ENCODE data around the gene RALGPS1.

Gene RALGPS1

GRCh38 chr9:127118597-127119319, 204.2 kb downstream of the RALGPS1 start:
- in situ Hi-C loops (cut with MboI; ENCODE audit: low sequenced_read_pairs, unreplicated experiment) = no loop called here
- TF ChIP-seq, protein P1, sequence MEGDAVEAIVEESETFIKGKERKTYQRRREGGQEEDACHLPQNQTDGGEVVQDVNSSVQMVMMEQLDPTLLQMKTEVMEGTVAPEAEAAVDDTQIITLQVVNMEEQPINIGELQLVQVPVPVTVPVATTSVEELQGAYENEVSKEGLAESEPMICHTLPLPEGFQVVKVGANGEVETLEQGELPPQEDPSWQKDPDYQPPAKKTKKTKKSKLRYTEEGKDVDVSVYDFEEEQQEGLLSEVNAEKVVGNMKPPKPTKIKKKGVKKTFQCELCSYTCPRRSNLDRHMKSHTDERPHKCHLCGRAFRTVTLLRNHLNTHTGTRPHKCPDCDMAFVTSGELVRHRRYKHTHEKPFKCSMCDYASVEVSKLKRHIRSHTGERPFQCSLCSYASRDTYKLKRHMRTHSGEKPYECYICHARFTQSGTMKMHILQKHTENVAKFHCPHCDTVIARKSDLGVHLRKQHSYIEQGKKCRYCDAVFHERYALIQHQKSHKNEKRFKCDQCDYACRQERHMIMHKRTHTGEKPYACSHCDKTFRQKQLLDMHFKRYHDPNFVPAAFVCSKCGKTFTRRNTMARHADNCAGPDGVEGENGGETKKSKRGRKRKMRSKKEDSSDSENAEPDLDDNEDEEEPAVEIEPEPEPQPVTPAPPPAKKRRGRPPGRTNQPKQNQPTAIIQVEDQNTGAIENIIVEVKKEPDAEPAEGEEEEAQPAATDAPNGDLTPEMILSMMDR (IDR thresholded peaks at IDR 0.05; ENCODE audit: borderline replicate concordance, control extremely low read depth, extremely low read depth, insufficient read depth, missing control alignments) = no peak
- DNase-seq (ENCODE audit: low spot score) = no peak

GRCh38 chr9:127119320-127119709, 204.7 kb downstream of the RALGPS1 start:
- in situ Hi-C loops (cut with MboI; ENCODE audit: low sequenced_read_pairs, unreplicated experiment) = no loop called here

DNA sequence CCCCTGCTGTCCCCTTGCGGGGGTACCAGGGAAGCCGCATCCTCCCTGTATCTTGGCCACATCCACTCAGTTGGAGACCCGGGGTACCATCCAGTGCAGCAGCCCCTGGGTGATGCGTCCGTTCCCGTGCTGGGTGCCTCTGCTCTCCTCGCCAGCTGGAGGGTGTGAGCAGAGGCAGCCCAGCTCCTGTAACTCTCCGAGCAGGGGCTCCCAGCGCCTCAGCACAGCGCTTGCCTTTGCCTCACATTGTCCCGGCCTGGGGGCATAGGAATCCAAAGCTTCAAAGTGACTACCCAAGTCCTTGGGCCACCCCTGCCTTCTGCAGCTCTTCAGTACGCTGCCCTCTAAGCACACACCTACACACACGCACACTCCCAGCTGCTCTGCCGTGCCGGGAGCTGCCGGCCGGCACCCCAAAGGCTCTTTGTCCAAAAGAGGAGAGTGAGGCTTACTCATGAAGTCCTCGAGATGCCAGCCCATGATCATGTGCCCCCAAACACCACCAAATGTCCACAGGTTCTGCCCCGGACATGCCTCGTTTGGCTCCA, 207.1 kb downstream of the RALGPS1 start:
- in situ Hi-C loops (cut with MboI; ENCODE audit: low sequenced_read_pairs, unreplicated experiment) = no loop called here
- DNase-seq (ENCODE audit: low spot score) = no peak
- TF ChIP-seq, protein P1 (IDR thresholded peaks at IDR 0.05; ENCODE audit: borderline replicate concordance, control extremely low read depth, extremely low read depth, insufficient read depth, missing control alignments) = no peak

More at GRCh38 chr9:127119320-127119709, 204.7 kb downstream of the RALGPS1 start:
- TF ChIP-seq, protein P1 (IDR thresholded peaks at IDR 0.05; ENCODE audit: borderline replicate concordance, control extremely low read depth, extremely low read depth, insufficient read depth, missing control alignments) = no peak
- no peak for DNase-seq (ENCODE audit: low spot score)

DNA sequence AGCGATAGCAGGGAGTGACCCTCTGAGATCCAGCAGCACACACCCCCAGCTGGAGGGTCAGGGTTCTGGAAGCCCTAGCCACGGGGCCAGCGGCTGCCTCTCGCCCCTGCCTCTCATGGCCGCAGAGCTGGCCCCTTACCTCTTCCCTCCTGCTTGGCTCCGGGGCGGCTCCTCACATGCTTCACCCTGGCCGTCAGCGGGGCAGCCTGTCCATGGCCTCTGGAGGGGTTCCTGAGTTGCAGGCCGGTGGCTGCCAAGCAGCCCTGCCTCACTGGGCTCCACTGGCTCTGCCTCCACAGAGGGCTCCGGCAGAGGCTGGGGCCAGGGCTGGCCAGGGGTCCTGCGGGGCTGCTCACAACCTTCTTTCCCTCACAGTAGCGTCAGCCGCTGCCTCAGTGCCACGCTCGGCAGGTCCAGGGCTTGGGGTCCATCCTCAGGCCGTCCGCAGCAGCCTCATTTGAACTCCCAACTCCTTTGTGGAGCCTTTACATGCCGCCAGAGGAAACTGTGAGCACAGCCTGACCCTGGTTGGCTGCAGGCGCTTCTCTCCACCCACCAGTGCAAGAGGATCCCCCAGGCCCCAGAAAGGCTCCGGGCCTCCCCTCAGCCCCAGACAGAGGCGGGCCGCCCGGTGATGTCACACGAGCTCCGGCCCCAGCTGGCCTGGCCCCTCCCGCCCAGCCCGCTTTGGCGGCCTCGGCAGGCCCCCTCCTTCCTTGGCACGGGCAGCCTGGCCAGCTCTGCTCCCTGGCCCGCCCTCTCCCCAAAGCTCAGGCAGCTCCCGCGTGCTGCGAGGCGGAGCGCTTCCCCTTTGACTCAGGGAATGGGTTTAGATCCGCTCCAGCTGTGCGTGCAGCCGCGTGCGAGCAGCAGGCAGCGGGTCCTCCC, 207.8 kb downstream of the RALGPS1 start, which contains the start of gene ANGPTL2:
Gene ANGPTL2 (minus strand): TSS at position 460 of the 888 bp plus-strand sequence. CDS start 13,904 bp downstream, outside the sequence.
- TF ChIP-seq, protein P1 (IDR thresholded peaks at IDR 0.05; ENCODE audit: borderline replicate concordance, control extremely low read depth, extremely low read depth, insufficient read depth, missing control alignments) = no peak
- peak; percentile 71 for DNase-seq (ENCODE audit: low spot score)
- in situ Hi-C loops (cut with MboI; ENCODE audit: low sequenced_read_pairs, unreplicated experiment) = no loop called here

DNA sequence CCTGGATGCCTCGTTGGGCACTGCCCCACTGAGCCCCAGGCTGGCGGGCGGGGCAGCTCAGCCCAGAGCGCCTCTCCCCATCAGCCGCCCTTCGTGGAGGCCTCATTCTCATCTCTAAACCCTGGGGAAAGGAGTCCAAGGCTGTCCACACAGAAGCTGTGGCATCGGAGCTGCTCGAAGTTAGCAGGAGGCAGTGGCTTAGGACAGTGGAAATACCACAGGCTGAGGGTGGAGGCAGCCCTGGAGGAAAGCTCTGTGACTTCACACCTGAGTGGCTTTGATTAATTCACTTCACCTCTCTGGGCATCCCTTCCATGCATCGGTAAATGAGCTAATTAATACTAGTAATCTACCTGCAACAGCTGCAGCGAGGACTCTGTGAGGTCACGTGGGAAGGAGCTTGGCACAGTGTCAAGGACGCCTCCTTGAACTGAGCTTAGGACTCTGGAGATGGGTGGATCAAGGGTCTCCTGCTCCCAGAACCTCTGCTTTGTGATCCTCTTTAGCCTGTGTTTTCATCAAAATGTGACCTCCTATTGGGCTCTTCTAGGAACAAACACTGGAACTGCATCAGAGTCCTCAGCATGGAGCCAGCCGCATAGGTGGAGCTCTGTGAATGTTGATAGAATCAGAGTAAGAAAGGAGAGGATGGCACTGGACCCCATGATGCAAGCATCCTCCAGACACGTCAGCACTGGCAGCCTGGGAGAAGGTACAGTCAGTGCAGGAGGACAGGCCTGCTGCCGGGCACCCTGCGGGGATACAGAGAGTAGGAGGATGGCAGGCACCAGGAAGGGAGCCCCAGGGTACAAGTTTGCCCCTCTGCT, 208.7 kb downstream of the RALGPS1 start:
- TF ChIP-seq, protein P1 (IDR thresholded peaks at IDR 0.05; ENCODE audit: borderline replicate concordance, control extremely low read depth, extremely low read depth, insufficient read depth, missing control alignments) = no peak
- DNase-seq (ENCODE audit: low spot score) = no peak
- in situ Hi-C loops (cut with MboI; ENCODE audit: low sequenced_read_pairs, unreplicated experiment) = no loop called here
